Activated CD4-positive, alpha-beta T cell treated with anti-CD3 and anti-CD28 coated beads for 36 hours (primary cell): Measurements from ENCODE around the gene TMEFF1. TPM values are rescaled to one million over a fixed set of nuclear protein-coding genes. Genes with fewer than 3 reads are reported as not detected.
A peak's percentile ranks its signal among the peaks of the same experiment; 100 is the strongest.

ENCODE experiments used
- ATAC-seq: fragments of 200-7000 bp; cut with Tn5 transposase; one replicate; pipeline ENCODE4 v1.10.0; 2021; ENCODE audit warnings: mild to moderate bottlenecking, moderate library complexity
- CTCF ChIA-PET: fragments of 350-600 bp; sonication (Branson Sonifier 250); formaldehyde crosslinking; loops from one replicate; lab custom pipeline; 2021; ENCODE audit warnings: antibody characterized with exemption; lab: Charles Lee
- POLR2A ChIA-PET: fragments of 350-600 bp; sonication (Branson Sonifier 250); formaldehyde crosslinking; loops from one replicate; lab custom pipeline; 2021; ENCODE audit warnings: antibody characterized with exemption, inconsistent platforms; lab: Charles Lee
- DNase-seq: peaks from one replicate; pipeline ENCODE4 v3.0.0-alpha.2; 2020
- H3K27ac Mint-ChIP-seq: one replicate; pipeline ENCODE4 v1.8.0; 2021; ENCODE audit warnings: mixed read lengths
- H3K27me3 Mint-ChIP-seq: one replicate; pipeline ENCODE4 v1.8.0; 2021; ENCODE audit warnings: mixed read lengths
- H3K36me3 Mint-ChIP-seq: one replicate; pipeline ENCODE4 v1.8.0; 2021; ENCODE audit warnings: low read depth, mixed read lengths
- H3K4me1 Mint-ChIP-seq: one replicate; pipeline ENCODE4 v1.8.0; 2021; ENCODE audit warnings: mixed read lengths
- H3K4me3 Mint-ChIP-seq: one replicate; pipeline ENCODE4 v1.8.0; 2021; ENCODE audit warnings: mild to moderate bottlenecking, moderate library complexity, mixed read lengths
- H3K9me3 Mint-ChIP-seq: one replicate; pipeline ENCODE4 v1.8.0; 2021; ENCODE audit warnings: low read depth, mixed read lengths
- intact Hi-C, 2 experiments: fragments of 100-400 bp; cut with DNase I in 1 of 2; cut with micrococcal nuclease in 1 of 2; formaldehyde crosslinking; loops; one replicate each; pipeline versions ENCODE4 v1.14.2 to v1.15.1; 2022 to 2024; cut with DNase I, micrococcal nuclease
- total RNA-seq, 2 experiments: library from RNA; stranded (reverse); gene quantifications; one replicate each; pipeline ENCODE4 v1.2.3, GENCODE V29; 2021

Gene TMEFF1
- total RNA-seq, 2 experiments from 2014 or later, result 0.27 TPM; not detected in 1

DNA sequence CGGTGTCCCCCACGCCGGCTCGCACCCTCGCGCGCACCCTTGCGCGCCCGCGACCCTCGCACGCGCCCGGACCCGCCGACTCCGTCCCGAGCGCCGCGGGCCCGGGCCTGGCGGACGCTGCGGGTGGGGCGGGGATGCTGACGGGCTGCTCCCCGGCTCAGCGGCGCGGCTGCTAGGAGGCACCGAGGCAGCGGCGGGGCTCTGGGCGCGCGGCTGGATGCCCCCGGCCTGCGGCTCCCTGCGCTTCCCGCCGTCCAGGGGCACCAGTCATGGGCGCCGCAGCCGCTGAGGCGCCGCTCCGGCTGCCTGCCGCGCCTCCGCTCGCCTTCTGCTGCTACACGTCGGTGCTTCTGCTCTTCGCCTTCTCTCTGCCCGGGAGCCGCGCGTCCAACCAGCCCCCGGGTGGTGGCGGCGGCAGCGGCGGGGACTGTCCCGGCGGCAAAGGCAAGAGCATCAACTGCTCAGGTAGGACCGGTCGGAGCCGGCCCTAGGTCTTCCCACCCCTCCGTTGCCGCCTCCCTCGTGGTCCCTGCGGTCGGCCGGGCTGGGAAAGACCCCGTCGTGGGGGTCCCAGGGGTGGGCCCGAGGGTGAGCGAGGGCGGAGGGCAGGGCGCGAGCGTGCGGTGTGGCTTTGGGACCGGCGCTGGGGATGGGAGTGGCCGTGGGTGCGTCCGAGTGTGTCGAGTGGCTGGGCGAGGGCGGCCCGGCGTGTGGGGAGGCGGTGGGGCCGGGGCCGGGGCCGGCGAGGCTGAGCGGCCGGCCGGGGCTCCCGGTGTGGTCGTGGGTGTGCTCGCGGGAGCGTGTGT is 530 bp downstream of the TMEFF1 start:
- CTCF ChIA-PET, result interaction anchor here (1.1 to 1.6 kb wide), 2 partner anchors 9 to 149 kb away, joined by 4 to 5 read pairs; no protein-coding TSS in a partner anchor
- intact Hi-C loops, result loop anchor here in 1 of 2 experiments (1.0 to 10.0 kb wide), 3 partner anchors 121 to 921 kb away; partner anchors contain the start of genes MRPL50, TEX10 and ZNF189
- Mint-ChIP-seq H3K9me3 (no peaks in the 10 kb centered on the region), H3K4me1 (peaks cover 8% of the 10 kb centered on the region), H3K4me3 (peak overlapping the region; percentile 52), H3K27me3 (peaks cover 31% of the 10 kb centered on the region), H3K36me3 (no peaks in the 10 kb centered on the region), H3K27ac (no peak overlapping the region)
- peak; percentile 74 for ATAC-seq
- POLR2A ChIA-PET, result no interaction called here
- DNase-seq, result peak; percentile 65

DNA sequence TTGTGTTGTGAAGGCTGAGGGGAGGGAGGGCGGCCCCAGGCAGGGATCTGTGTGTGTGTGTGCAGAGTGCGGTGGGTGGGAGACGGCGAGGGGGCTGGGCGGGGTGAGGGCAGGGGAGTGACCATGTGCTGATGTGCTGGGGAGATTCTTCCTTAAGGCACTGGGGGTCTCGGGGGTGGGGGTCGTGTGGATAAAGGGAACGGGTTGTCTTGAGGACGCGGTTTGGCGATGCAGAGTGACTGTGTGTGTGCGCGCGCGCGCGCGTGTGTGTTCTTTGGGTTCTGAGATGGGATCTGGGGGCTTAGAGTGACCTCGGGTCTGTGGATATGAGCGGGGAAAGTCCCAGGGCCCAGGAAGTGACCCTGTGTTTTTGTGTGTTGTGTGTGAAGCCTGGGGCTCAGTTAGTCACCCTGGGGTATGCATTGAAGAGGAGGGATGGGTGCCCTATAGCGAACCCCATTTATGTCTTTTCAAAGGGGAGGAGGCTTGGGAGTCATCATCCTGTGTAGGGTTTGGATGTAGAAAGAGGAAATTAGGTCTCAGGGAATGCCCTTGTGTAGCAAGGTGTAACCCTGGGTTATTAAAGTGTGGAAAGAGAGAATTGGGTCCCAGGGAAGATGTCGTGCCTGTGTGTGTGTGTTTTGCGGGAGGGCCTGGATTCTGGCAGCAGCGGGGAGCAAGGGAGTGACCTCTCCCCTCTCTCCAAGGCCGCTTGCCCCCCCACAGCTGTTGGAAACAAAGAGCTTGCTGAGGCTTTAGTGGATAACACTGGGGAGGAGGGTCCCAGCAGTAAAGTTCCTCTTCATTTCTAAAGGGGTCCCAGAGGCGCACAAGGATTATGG is 1.4 kb downstream of the TMEFF1 start:
- ChIA-PET CTCF (no interaction called here), POLR2A (no interaction called here)
- H3K4me1 Mint-ChIP-seq, result peaks cover 8% of the 10 kb centered on the region
- no peak overlapping the region for H3K27ac Mint-ChIP-seq
- H3K36me3 Mint-ChIP-seq, result no peaks in the 10 kb centered on the region
- H3K9me3 Mint-ChIP-seq, result no peaks in the 10 kb centered on the region
- H3K27me3 Mint-ChIP-seq, result peaks cover 31% of the 10 kb centered on the region
- ATAC-seq (no peak), DNase-seq (no peak)
- intact Hi-C loops, result loop anchor here in 1 of 2 experiments (10.0 kb wide), 1 partner anchor 920 kb away; the partner anchor contains the start of genes MRPL50 and ZNF189
- peak overlapping the region; percentile 52 for H3K4me3 Mint-ChIP-seq

DNA sequence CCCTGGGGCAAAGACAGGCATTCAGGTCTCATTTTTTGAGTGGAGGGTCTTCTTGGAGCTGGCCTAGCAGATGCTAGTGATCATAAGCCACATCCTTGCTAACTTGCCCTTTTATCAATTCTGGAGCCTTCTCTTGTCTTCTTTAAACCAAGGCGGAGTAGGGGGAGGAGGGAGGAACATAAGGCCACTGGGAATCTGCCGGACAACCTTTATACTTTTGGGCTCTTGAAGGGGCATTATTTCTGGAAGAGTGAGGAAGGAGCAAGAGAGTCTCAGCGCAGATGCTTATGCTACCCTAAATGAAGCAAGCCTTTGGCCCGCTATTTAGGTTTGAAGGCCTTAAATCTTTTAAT is 2.0 kb downstream of the TMEFF1 start:
- no peak overlapping the region for H3K27ac Mint-ChIP-seq
- POLR2A ChIA-PET, result no interaction called here
- no peaks in the 10 kb centered on the region for H3K36me3 Mint-ChIP-seq
- DNase-seq (no peak), ATAC-seq (no peak)
- H3K4me1 Mint-ChIP-seq, result peaks cover 8% of the 10 kb centered on the region
- H3K9me3 Mint-ChIP-seq, result no peaks in the 10 kb centered on the region
- CTCF ChIA-PET, result no interaction called here
- H3K27me3 Mint-ChIP-seq, result peaks cover 31% of the 10 kb centered on the region
- no peak overlapping the region for H3K4me3 Mint-ChIP-seq
- intact Hi-C loops, result loop anchor here in 1 of 2 experiments (10.0 kb wide), 1 partner anchor 920 kb away; the partner anchor contains the start of genes MRPL50 and ZNF189

DNA sequence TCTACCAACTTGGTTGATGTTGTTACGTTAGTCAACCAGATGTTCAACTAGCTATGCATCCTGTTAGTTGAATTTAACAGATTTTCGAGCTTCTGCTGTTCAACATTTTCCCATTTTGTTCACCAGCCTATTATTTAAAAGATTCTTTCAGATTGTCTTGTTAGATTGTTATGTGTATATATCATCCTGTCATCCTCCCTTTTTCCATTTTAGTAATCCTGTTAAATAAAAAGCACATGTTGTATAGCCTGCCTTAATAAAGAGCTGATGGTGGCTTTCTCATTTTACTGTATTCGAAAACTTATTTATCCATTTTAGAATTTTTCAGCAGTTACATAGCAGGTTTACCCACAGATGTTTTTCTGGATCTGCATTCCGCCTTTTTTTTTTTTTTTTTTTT is 4.3 kb downstream of the TMEFF1 start:
- DNase-seq (no peak), ATAC-seq (no peak)
- ChIA-PET POLR2A (no interaction called here), CTCF (interaction anchor here (0.7 to 2.3 kb wide), 3 partner anchors 12 to 472 kb away, joined by 3 to 12 read pairs (median 6); no protein-coding TSS in a partner anchor)
- H3K27ac Mint-ChIP-seq, result no peak overlapping the region
- no peak overlapping the region for H3K4me3 Mint-ChIP-seq
- H3K4me1 Mint-ChIP-seq, result peaks cover 8% of the 10 kb centered on the region
- peaks cover 30% of the 10 kb centered on the region for H3K27me3 Mint-ChIP-seq
- intact Hi-C loops, result loop anchor here in 1 of 2 experiments (10.0 kb wide), 1 partner anchor 918 kb away; the partner anchor contains the start of genes MRPL50 and ZNF189
- H3K9me3 Mint-ChIP-seq, result no peaks in the 10 kb centered on the region
- H3K36me3 Mint-ChIP-seq, result no peaks in the 10 kb centered on the region

DNA sequence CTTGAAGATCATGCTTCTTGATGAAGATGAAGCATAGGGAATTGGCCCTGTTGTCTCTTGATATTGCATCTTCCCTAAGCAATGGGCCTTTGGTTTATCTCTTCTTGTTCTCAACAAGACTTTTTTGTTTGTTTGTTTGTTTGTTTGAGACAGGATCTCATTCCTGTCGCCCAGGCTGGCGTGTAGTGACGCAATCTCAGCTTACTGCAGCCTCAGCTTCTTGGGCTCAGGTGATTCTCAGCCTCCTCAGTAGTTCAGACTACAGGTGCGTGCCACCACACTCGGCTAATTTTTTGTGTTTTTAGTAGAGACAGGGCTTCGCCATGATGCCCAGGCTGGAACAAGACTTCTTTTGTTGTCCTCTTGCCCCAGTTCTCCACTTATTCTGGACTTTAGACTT is 5.2 kb downstream of the TMEFF1 start:
- H3K27me3 Mint-ChIP-seq, result peaks cover 25% of the 10 kb centered on the region
- peaks cover 4% of the 10 kb centered on the region for H3K4me1 Mint-ChIP-seq
- intact Hi-C loops, result loop anchor here in 1 of 2 experiments (10.0 kb wide), 1 partner anchor 917 kb away; the partner anchor contains the start of genes MRPL50 and ZNF189
- DNase-seq (no peak), ATAC-seq (no peak)
- H3K36me3 Mint-ChIP-seq, result no peaks in the 10 kb centered on the region
- H3K4me3 Mint-ChIP-seq, result no peak overlapping the region
- H3K27ac Mint-ChIP-seq, result no peak overlapping the region
- ChIA-PET CTCF (interaction anchor here (1.6 to 2.3 kb wide), 2 partner anchors 13 to 124 kb away, joined by 6 to 12 read pairs; no protein-coding TSS in a partner anchor), POLR2A (no interaction called here)
- H3K9me3 Mint-ChIP-seq, result no peaks in the 10 kb centered on the region

DNA sequence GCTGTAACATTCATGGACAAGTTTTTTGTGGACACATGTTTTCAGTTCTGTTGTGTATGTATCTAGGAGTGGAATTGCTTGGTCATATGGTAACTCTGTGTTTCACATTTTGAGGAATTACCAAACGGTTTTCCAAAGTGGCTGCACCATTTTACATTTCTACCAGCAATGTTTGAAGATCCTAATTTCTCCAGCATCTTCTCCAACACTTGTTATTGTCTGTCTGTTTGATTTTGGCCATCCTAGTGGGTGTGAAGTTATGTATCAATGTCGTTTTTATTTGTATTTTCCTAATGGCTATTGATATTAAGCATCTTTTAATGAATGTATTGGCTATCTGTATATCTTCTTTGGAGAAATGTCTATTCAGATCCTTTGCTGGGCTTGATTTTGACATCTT is 6.9 kb downstream of the TMEFF1 start:
- Mint-ChIP-seq H3K4me1 (no peaks in the 10 kb centered on the region), H3K4me3 (no peak overlapping the region), H3K36me3 (no peaks in the 10 kb centered on the region), H3K27me3 (peaks cover 17% of the 10 kb centered on the region), H3K9me3 (no peaks in the 10 kb centered on the region), H3K27ac (no peak overlapping the region)
- ATAC-seq, result no peak
- ChIA-PET CTCF (no interaction called here), POLR2A (no interaction called here)
- intact Hi-C loops, result loop anchor here in 1 of 2 experiments (10.0 kb wide), 1 partner anchor 915 kb away; the partner anchor contains the start of genes MRPL50 and ZNF189
- no peak for DNase-seq

DNA sequence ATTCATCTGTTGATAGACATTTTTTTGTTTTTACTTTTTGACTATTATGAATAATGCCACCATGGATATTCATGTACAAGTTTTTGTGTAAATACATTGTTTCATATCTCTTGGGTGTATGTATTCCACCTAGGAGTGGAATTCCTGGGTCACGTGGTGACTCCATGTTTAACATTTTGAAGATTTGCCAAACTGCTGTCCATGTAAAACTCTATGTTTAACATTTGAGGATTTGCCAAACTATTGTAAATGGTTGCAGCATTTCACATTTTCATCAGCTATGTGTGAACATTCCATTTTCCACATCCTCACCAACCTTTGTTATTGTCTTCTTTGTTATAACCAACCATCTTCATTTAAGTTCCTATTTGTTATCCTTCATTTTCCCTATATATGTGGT is 12.2 kb downstream of the TMEFF1 start:
- H3K27ac Mint-ChIP-seq, result no peak overlapping the region
- no peak overlapping the region for H3K4me3 Mint-ChIP-seq
- ChIA-PET CTCF (no interaction called here), POLR2A (no interaction called here)
- intact Hi-C loops, result no loop called here
- H3K9me3 Mint-ChIP-seq, result no peaks in the 10 kb centered on the region
- no peaks in the 10 kb centered on the region for H3K36me3 Mint-ChIP-seq
- no peaks in the 10 kb centered on the region for H3K4me1 Mint-ChIP-seq
- H3K27me3 Mint-ChIP-seq, result peaks cover 6% of the 10 kb centered on the region
- DNase-seq, result no peak
- ATAC-seq, result no peak

DNA sequence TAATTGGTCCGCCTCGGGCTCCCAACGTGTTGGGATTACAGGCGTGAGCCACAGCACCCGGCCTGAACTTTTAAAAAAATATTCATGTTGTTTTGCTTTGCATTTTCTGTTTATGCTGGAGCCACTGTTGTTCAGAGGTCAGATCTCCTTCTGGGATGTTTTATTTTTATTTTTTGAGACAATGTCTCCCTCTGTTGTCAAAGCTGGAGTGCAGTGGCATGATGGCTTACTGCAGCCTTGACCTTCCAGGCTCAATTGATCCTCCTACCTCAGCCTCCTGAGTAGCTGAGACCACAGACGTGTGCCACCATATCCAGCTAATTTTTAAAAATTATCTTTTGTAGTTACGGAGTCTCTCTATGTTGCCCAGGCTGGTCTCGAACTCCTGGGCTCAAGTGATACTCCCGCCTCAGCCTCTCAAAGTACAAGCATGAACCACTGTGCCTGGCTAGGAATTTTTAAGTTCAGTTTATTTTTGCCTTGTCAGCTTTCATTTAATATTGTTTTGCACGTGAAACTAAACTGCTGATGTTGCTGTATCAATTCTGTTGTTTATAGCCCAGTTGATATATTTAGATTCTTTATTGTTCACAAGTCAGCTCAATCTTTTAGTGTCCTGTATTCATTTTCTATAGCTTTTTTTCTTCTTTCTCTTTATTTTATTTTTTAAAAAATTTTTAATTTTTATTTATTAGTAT is 13.7 kb downstream of the TMEFF1 start:
- H3K4me3 Mint-ChIP-seq, result no peak overlapping the region
- H3K4me1 Mint-ChIP-seq, result no peaks in the 10 kb centered on the region
- intact Hi-C loops, result no loop called here
- ChIA-PET CTCF (interaction anchor here (1.0 kb wide), 1 partner anchor 109 kb away, joined by 3 read pairs; no protein-coding TSS in a partner anchor), POLR2A (no interaction called here)
- ATAC-seq (no peak), DNase-seq (no peak)
- no peak overlapping the region for H3K27ac Mint-ChIP-seq
- no peaks in the 10 kb centered on the region for H3K9me3 Mint-ChIP-seq
- no peaks in the 10 kb centered on the region for H3K27me3 Mint-ChIP-seq
- H3K36me3 Mint-ChIP-seq, result no peaks in the 10 kb centered on the region

DNA sequence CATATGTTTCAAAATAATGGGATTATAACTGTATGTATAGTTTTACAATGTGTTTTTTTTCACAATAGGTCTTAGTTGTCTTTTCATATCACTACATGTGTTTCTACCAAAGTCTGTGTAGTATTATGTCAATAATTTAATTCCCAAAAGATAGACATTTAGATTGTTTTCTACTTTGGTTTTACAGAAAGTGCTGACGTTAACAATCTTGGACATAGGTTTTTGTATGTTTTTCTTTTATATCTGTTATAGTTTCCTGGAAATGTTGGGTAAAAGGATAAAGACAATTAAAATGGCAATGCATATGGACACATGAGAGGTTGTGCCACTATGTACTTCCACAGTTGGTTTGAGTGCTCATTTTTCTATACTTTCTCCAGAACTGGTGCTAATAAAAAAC is 15.2 kb downstream of the TMEFF1 start:
- CTCF ChIA-PET, result no interaction called here
- no peaks in the 10 kb centered on the region for H3K27me3 Mint-ChIP-seq
- H3K27ac Mint-ChIP-seq, result no peak overlapping the region
- ATAC-seq (no peak), DNase-seq (no peak)
- intact Hi-C loops, result no loop called here
- no peak overlapping the region for H3K4me3 Mint-ChIP-seq
- H3K4me1 Mint-ChIP-seq, result no peaks in the 10 kb centered on the region
- POLR2A ChIA-PET, result no interaction called here
- H3K36me3 Mint-ChIP-seq, result no peaks in the 10 kb centered on the region
- H3K9me3 Mint-ChIP-seq, result no peaks in the 10 kb centered on the region

DNA sequence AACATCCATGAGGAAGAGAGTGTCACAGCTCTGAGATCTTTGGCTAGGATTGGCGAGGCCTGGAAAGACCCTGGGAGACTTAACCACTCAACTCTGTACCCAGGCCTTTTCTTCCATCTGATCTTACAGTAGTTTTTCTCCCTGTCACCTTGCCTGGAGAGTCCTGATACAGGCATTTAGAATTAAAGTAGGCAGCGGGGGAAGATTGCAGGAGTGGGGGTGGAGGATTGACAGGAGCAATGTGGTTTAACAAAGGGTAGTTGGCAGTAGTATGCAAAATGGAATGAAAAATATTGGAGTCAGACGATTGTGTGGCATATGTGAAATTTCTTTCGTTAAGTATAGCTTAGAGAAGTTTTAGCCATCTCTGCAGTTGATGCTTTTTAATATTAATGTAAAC is 16.9 kb downstream of the TMEFF1 start:
- DNase-seq (no peak), ATAC-seq (no peak)
- no peak overlapping the region for H3K27ac Mint-ChIP-seq
- H3K4me1 Mint-ChIP-seq, result no peaks in the 10 kb centered on the region
- POLR2A ChIA-PET, result no interaction called here
- H3K36me3 Mint-ChIP-seq, result no peaks in the 10 kb centered on the region
- H3K9me3 Mint-ChIP-seq, result no peaks in the 10 kb centered on the region
- no peaks in the 10 kb centered on the region for H3K27me3 Mint-ChIP-seq
- intact Hi-C loops, result no loop called here
- H3K4me3 Mint-ChIP-seq, result no peak overlapping the region
- CTCF ChIA-PET, result no interaction called here

DNA sequence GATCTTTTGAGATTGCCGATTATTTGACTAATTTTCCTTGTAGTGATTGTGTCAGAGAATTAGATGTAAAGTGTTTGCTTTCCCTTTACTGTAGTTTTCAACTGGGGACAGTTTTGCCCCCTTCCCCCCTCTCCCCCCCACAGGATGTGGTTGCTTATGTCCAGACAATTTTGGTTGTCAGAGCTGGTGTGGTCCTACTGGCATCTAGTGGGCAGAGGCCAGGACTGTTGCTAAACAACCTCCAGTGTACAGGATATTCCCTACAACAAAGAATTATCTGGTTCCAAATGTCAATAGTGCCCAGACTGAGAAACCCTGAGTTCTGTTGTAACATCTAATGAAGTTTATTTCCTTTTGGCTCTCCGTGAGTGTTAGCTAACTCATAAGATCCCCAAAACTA is 20.0 kb downstream of the TMEFF1 start:
- ChIA-PET POLR2A (no interaction called here), CTCF (interaction anchor here (0.5 to 0.8 kb wide), 2 partner anchors 20 to 66 kb away, joined by 3 to 4 read pairs; partner anchors contain the start of gene MSANTD3)

More for the DNA sequence above, 20.0 kb downstream of the TMEFF1 start:
- intact Hi-C loops, result no loop called here
- H3K27me3 Mint-ChIP-seq, result no peaks in the 10 kb centered on the region
- no peak overlapping the region for H3K4me3 Mint-ChIP-seq
- H3K9me3 Mint-ChIP-seq, result no peaks in the 10 kb centered on the region
- DNase-seq (no peak), ATAC-seq (no peak)
- no peaks in the 10 kb centered on the region for H3K4me1 Mint-ChIP-seq
- H3K27ac Mint-ChIP-seq, result no peak overlapping the region
- H3K36me3 Mint-ChIP-seq, result no peaks in the 10 kb centered on the region
